HepG2 (cell line): ENCODE data around the gene DMGDH. TPM values are rescaled to one million over a fixed set of nuclear protein-coding genes. Genes with fewer than 3 reads are reported as not detected.

Experiments
- ATAC-seq: fragments of 200-7000 bp; cut with Tn5 transposase; 3 replicates; pipeline ENCODE4 v1.9.1; 2020; ENCODE audit warnings: mild to moderate bottlenecking, moderate library complexity
- BruUV-seq: library from RNA; stranded (reverse); fragments of 400-500 nt; replicated peaks from 2 replicates; lab custom pipeline; 2021; lab: Mats Ljungman, UMichigan
- CTCF ChIA-PET: fragments of 300-600 bp; formaldehyde crosslinking; extraction: SDS; loops from one replicate; lab custom pipeline; 2021; ENCODE audit warnings: low total read pairs, inconsistent platforms, low intra/inter-chr PET ratio; lab: Yijun Ruan, JAX
- POLR2A ChIA-PET: fragments of 350-600 bp; sonication (Branson Sonifier 250); formaldehyde crosslinking; loops from one replicate; lab custom pipeline; 2020; ENCODE audit warnings: antibody characterized with exemption, inconsistent platforms; lab: Yijun Ruan, JAX
- DNase-seq: peaks from one replicate; pipeline ENCODE4 v3.0.0-alpha.2; 2015; ENCODE audit warnings: low spot score
- FAIRE-seq: peaks from 3 replicates; lab custom pipeline; 2011; peaks lifted over from hg19 to GRCh38; lab: Jason Lieb, UNC
- H2AFZ ChIP-seq: one replicate; pipeline ENCODE4 v1.6.1; 2011; ENCODE audit warnings: low read length, inconsistent platforms
- H3K27ac ChIP-seq: fragments of 300-600 bp; 3 replicates; pipeline ENCODE4 v1.8.0; 2011; ENCODE audit warnings: mixed run types, mild to moderate bottlenecking, mixed read lengths, low read length, inconsistent platforms; ENCODE audit not compliant: insufficient read depth; ENCODE audit errors: extremely low read length
- H3K27me3 ChIP-seq, 2 experiments: fragments of 200-600 bp in 1 of 2; 2 replicates in 1 of 2; 3 replicates in 1 of 2; pipeline versions ENCODE4 v1.6.0 to v1.8.0; 2011; ENCODE audit warnings: low read length in 2 of 2, mild to moderate bottlenecking in 2 of 2, moderate library complexity in 2 of 2, inconsistent platforms in 1 of 2; ENCODE audit not compliant: insufficient read depth in 2 of 2, control insufficient read depth in 1 of 2
- H3K36me3 ChIP-seq, 2 experiments: fragments of 200-600 bp in 1 of 2; replicated peaks in 1 of 2; 2 replicates in 1 of 2; 3 replicates in 1 of 2; pipeline versions ENCODE4 v1.5.1 to v1.8.0; 2011; ENCODE audit warnings: low read length in 2 of 2, inconsistent platforms in 1 of 2; ENCODE audit not compliant: insufficient read depth in 2 of 2, control insufficient read depth in 1 of 2
- H3K4me1 ChIP-seq: 2 replicates; pipeline ENCODE4 v1.5.1; 2012; ENCODE audit warnings: low read length, inconsistent platforms; ENCODE audit not compliant: insufficient read depth
- H3K4me2 ChIP-seq: 2 replicates; pipeline ENCODE4 v1.6.0; 2011; ENCODE audit warnings: low read depth, low read length, inconsistent platforms
- H3K4me3 ChIP-seq, 3 experiments: fragments of 200-600 bp in 1 of 3; sonication (generic), shearing (Covaris generic) in 1 of 3; replicated peaks in 1 of 3; 2 replicates each; pipeline ENCODE4 v1.5.1; 2011 to 2016; ENCODE audit warnings: low read length in 3 of 3, inconsistent platforms in 2 of 3, low read depth in 2 of 3, mild to moderate bottlenecking in 2 of 3, control low read depth in 1 of 3, mixed read lengths in 1 of 3; ENCODE audit not compliant: insufficient read depth in 1 of 3
- H3K79me2 ChIP-seq: one replicate; pipeline ENCODE4 v1.6.1; 2011; ENCODE audit warnings: low read length, inconsistent platforms; ENCODE audit not compliant: insufficient read depth
- H3K9ac ChIP-seq: 2 replicates; pipeline ENCODE4 v1.6.0; 2011; ENCODE audit warnings: mild to moderate bottlenecking, low read depth, low read length, inconsistent platforms; ENCODE audit not compliant: insufficient read depth
- H3K9me3 ChIP-seq: 2 replicates; pipeline ENCODE4 v1.5.1; 2012; ENCODE audit warnings: mild to moderate bottlenecking, low read length
- H4K20me1 ChIP-seq: 2 replicates; pipeline ENCODE4 v1.6.0; 2011; ENCODE audit warnings: inconsistent platforms, mild to moderate bottlenecking, low read length, moderate library complexity; ENCODE audit not compliant: insufficient read depth
- MAFK ChIP-seq, 2 experiments: IDR thresholded peaks in 1 of 2; conservative IDR thresholded peaks in 1 of 2; 2 replicates each; pipeline ENCODE4 v1.6.1; 2011; ENCODE audit warnings: improper control_type of control experiment in 2 of 2, low read length in 2 of 2
- REPIN1 ChIP-seq: sonication (generic); formaldehyde crosslinking; IDR thresholded peaks from 2 replicates; pipeline ENCODE4 v1.8.0; 2022; ENCODE audit warnings: missing genetic modification reagents, low read depth, mild to moderate bottlenecking, borderline replicate concordance
- ZBTB20 ChIP-seq: sonication (generic); formaldehyde crosslinking; IDR thresholded peaks from 2 replicates; pipeline ENCODE4 v1.8.1; 2023; ENCODE audit warnings: missing genetic modification reagents, low read depth, mild to moderate bottlenecking, borderline replicate concordance
- ZNF558 ChIP-seq: sonication (generic); formaldehyde crosslinking; IDR thresholded peaks from 2 replicates; pipeline ENCODE4 v1.9.0; 2022; ENCODE audit warnings: mild to moderate bottlenecking, missing genetic modification reagents, borderline replicate concordance
- WGBS: methylation state at CpG from one replicate; pipeline ENCODE4 v1.1.6; 2017; ENCODE audit warnings: low lambda C conversion rate; 5-methylcytosine and 5-hydroxymethylcytosine counted together
- in situ Hi-C: cut with HindIII; loops from 2 replicates; pipeline ENCODE4 v1.10.0; 2017; ENCODE audit warnings: low pct_unique_long_range_greater_than_20kb; ENCODE audit not compliant: extremely low pct_ligation_motif_present
- intact Hi-C: fragments of 100-400 bp; cut with micrococcal nuclease; formaldehyde crosslinking; loops from one replicate; pipeline ENCODE4 v1.10.0; 2022; ENCODE audit not compliant: unreplicated experiment
- polyA plus RNA-seq, 8 experiments: library from polyadenylated mRNA; depleted of rRNA in 3 of 8; stranded (reverse) in 7 of 8; unstranded in 1 of 8; fragments of >200 nt; fragmentation: Illumina TruSeq in 4 of 8; extraction: Trizol in 4 of 8; gene quantifications; 2 replicates each; pipeline versions ENCODE4 v1.2.1 to v1.2.3, GENCODE V29; 2011 to 2016; ENCODE audit warnings: low read depth in 4 of 8, missing spikeins in 1 of 8, mixed read lengths in 1 of 8; ENCODE audit not compliant: insufficient read depth in 1 of 8
- total RNA-seq, 5 experiments: library from RNA; depleted of rRNA; stranded (reverse); fragments of >200 nt; fragmentation: Illumina TruSeq; extraction: Trizol; gene quantifications; 2 replicates each; pipeline ENCODE4 v1.2.3, GENCODE V29; 2016; ENCODE audit warnings: low read depth in 1 of 5
- TF ChIP-seq, protein P1 (sequence below): sonication (generic); IDR thresholded peaks from 2 replicates; pipeline ENCODE4 v1.6.1; 2016; ENCODE audit warnings: low read depth, borderline replicate concordance

The DMGDH gene
- total and polyA plus RNA-seq, 2 of the 13 experiments (the other 11 are each of a cell fraction or from before 2014, with no cell fraction given): 3.6 to 7.9 TPM

GRCh38 chr5:79107020-79107796, 37.7 kb upstream of the DMGDH start:
- H2AFZ ChIP-seq: peak overlapping the region; percentile 35
- intact Hi-C loops: no loop called here
- FAIRE-seq (no peak), ATAC-seq (peak; percentile 61), DNase-seq (no peak)
- H3K36me3 ChIP-seq: no peaks in the 10 kb centered on the region
- ChIA-PET CTCF (no interaction called here), POLR2A (interaction anchor here (0.9 kb wide), 1 partner anchor 26 kb away, joined by 3 read pairs; no protein-coding TSS in a partner anchor)
- H3K4me1 ChIP-seq: peaks cover 68% of the 10 kb centered on the region
- H3K4me2 ChIP-seq: peak overlapping the region; percentile 75
- no peaks in the 10 kb centered on the region for H3K79me2 ChIP-seq
- peak overlapping the region; percentile 46 for H3K27ac ChIP-seq
- TF ChIP-seq MAFK (conservative IDR thresholded peaks at IDR 0.05 in 1 of 2, IDR thresholded peaks at IDR 0.05 in 1 of 2; ENCODE audit: low read length in 2 of 2) (0 out of 4 replicates have a peak, but pooled peaks of 1 of the 2 experiments have one; percentile 1), ZNF558 (CRISPR knock-in tag) (no peak), ZBTB20 (CRISPR knock-in tag) (no peak), REPIN1 (peak; percentile 43; the same call in 1 of the 2 replicates)
- TF ChIP-seq, protein P1, sequence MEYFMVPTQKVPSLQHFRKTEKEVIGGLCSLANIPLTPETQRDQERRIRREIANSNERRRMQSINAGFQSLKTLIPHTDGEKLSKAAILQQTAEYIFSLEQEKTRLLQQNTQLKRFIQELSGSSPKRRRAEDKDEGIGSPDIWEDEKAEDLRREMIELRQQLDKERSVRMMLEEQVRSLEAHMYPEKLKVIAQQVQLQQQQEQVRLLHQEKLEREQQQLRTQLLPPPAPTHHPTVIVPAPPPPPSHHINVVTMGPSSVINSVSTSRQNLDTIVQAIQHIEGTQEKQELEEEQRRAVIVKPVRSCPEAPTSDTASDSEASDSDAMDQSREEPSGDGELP: 0 out of 2 replicates have a peak, but pooled peaks have one; percentile 10
- peak overlapping the region in 2 of 3 experiments; percentile 45 to 51; a peak in 3 of 6 replicates for H3K4me3 ChIP-seq
- no peaks in the 10 kb centered on the region for H3K9me3 ChIP-seq
- WGBS: 4% methylated on average over 7 of the region's 7 CpGs
- peaks cover 0 to 6% of the 10 kb centered on the region in 2 experiments; a peak in 3 of 5 replicates for H3K27me3 ChIP-seq
- no peaks in the 10 kb centered on the region for H4K20me1 ChIP-seq
- no peak overlapping the region; the same call in 1 of the 2 replicates for H3K9ac ChIP-seq
- in situ Hi-C loops: no loop called here
- no TSS peak for BruUV-seq
